GM19099 (cell line): ENCODE results near the gene PRTN3.

Experiments
- POLR2A ChIP-seq: IDR thresholded peaks from 3 replicates; pipeline ENCODE4 v1.6.1; 2011; ENCODE audit warnings: low read depth; ENCODE audit not compliant: insufficient read length; ENCODE audit errors: extremely low read depth

The PRTN3 gene

DNA sequence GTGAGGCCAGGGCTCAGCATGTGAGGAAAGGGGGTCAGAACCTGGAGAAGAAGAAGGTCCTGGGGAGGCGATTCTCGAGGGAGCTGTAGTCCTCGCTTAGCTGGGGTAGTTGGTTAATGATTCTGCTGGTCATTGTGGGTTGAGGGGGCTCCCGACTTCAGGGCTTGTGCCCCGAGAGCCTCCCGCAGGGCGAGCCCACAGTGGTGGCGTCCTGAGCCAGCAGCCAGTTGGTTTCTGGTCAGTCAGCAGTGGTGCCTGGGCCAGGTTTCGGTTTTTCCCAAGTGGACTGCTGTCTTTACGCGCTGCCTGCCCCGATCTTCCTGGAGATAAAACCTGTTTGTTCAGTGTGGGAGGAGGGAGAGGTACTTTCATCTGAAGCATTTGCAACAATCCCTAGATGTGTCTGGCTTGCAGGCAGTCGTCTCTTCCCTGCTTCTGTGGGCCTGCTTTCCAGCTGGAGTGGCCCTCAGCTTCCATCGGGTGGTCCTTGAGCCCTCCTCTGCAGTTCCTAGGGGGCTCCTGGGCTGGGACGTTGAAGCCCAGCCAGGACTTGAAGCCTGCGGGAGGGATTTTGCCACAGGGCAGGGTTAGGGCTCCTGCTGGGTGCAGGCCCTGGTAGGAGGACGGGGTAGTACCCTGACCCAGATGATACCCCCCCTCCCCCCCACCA lies 40.3 kb upstream of the PRTN3 start:
- peak; percentile 25 for TF ChIP-seq POLR2A

DNA sequence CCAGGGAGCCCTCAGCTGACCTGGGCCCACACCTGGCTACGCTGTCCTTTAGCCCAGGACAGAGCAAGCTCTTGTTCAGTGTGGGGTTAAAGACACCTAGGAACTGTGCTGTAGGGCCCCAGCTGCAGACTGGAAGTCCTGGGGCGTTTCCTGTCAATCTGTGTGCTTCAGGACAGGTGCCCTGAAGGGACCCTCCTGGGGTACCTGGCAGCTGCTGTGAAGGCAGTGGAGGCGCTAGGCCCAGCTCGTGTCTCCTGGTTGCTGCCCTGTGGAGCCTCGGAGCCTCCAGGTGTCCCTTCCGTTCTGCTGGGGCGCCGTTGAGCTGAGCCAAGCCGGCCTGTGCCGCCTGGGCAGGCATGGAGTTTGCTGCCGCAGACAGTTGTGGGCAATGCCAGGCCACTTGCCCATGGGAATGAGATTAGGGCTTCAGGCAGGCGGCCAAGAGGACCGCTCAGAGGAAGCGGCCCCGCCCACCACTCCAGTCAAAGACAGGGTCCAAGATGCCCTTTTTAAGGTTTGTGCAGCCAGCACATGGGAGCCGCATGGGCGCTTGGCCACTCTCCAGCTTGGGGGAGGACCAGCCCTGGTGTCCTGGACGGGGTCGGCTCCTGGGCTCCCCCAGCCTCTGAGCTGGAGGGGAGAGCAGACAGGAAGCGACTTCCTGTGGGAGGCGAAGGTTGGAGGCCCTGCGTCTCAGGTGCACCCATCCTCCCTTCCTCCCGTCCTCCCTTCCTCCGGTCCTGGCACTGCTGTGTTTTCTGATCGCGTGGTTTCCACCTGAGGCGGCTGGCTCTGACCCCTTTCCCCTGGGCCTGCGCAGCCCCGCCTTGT lies 39.6 kb upstream of the PRTN3 start:
- no peak for TF ChIP-seq POLR2A

DNA sequence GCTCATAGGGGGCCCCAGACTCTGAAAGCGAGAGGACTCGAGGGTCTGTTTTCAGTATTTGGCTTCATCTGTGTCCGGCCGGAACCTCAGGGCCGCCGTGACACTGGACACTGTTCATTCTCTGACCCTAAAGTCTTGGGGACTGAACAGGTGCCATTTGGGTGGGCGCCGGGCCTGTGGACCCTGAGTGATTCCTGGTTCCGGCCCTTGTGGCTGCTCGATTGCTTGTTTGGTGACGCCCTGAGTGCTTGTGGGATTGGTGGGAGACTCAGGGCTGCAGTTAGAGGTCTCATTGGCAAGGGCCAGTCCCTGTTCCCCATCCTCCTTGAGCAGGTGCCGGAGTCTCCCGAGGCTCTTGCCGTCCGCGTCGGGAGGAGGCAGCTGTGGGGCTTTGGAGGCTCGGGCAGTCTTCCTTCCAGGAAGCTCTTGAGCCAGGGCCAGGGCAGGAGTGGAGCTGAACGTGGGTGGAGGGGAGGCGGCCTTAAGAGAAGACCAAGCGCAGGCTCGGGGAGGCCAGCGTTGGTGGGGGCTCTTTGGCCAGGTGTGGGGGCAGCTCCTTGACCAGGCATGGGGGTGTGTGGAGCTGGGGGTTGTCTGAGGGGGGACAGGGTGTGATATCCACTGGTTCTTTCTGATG lies 38.8 kb upstream of the PRTN3 start:
- no peak for TF ChIP-seq POLR2A

DNA sequence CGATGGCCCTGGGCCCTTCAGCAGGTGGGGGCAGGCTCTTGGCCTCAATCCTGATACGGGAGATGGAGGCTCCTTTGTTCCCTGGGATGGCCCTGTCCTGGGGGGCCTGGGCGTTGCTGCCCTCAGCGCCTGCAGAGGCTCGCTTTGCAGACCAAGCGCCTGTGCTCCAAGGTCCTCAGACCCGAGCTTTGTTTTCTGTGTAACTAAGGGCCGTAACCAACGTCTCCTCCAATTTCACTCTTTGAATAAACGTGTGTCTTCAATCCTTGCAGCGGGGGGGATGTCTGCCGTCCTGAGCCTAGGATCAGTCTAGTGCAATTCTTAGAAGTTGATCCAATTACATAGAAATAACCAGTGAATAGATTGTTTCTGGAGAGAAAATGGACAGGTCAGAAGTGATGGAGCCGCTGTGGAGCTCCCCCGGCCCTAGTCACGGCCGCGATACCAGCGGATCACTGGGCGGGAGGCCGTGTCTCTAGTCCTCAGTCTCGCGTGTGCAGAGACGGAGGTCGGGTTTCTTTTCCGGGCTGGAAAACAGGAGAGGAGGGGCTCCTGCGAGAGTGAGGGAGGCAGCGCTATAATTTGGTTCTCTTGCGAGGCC lies 38.2 kb upstream of the PRTN3 start:
- TF ChIP-seq POLR2A, result no peak

DNA sequence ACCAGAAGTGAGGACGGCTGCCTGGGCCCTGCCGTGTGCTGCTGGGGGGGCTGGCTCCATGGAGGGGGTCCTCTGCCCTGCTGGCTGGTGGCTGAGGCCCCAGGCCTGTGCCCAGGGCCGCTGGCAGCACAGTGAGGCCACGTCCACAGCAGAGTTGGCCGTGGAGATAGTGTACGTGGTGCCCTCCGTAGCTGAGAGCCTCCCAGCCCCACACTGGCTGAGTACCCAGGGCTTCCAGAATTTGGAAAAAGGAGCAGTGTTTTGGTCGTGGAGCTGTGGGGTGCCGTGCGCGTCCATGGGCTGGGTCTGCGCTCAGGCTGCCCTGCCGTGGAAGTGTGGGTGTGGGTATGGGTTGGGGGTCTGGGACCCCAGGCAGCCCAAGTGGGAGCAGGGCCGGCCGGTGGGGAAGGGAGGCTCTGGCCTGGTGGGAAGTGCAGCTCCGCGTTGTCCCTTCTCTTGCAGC lies 37.7 kb upstream of the PRTN3 start:
- TF ChIP-seq POLR2A, result no peak

DNA sequence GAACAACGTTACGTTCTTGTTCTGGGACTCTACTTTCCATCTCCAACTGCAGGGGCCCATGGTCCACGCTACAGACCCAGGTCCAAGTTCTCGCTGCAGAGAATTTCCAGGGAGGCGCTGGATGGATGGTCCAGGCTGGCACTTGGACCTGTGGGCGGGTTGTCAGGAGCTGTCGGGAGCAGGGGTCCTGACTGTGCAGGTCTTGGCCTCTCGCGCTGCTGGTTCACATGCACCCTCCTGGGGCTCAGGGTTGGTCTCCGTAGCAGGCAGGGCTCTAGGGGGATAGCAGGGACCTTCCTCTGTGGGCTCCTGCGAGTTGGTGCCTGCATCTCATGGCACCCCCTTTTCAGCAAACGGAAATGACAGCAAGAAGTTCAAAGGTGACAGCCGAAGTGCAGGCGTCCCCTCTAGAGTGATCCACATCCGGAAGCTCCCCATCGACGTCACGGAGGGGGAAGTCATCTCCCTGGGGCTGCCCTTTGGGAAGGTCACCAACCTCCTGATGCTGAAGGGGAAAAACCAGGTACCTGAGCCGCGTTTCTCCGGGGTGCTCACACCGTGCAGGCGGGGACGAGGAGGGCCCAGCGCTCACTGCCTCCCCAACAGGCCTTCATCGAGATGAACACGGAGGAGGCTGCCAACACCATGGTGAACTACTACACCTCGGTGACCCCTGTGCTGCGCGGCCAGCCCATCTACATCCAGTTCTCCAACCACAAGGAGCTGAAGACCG lies 36.9 kb upstream of the PRTN3 start:
- TF ChIP-seq POLR2A, result no peak

DNA sequence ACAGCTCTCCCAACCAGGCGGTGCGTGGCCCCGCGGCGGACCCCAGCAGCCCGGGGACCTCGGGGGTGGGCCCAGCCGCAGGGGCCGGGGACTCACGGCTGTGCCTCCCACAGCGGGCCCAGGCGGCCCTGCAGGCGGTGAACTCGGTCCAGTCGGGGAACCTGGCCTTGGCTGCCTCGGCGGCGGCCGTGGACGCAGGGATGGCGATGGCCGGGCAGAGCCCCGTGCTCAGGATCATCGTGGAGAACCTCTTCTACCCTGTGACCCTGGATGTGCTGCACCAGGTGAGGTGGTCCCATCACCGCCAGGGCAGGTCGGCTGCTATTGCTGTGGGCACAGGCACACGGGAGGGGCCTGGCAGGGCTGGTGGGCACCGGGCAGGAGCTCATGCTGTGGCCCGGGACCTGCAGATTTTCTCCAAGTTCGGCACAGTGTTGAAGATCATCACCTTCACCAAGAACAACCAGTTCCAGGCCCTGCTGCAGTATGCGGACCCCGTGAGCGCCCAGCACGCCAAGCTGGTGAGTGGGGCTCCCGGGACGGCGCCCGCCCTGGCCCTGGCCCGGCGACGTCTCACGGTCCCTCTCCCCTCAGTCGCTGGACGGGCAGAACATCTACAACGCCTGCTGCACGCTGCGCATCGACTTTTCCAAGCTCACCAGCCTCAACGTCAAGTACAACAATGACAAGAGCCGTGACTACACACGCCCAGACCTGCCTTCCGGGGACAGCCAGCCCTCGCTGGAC lies 36.2 kb upstream of the PRTN3 start:
- no peak for TF ChIP-seq POLR2A

DNA sequence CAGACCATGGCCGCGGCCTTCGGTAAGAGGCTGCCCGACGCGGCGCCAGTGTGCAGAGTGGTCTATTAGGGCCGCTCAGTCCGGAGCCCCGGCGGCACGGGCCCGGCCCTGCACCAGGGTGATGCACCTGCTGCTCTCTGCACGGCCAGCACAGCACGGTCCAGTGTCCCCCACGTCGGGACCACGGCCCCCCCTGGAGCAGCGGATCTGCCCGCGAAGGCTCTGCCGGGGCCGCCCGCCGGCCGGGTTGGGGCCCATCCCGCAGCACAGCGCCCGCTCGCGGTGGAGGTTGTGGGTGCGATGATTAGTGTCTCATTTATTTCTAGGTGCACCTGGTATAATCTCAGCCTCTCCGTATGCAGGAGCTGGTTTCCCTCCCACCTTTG lies 35.6 kb upstream of the PRTN3 start:
- TF ChIP-seq POLR2A, result no peak

DNA sequence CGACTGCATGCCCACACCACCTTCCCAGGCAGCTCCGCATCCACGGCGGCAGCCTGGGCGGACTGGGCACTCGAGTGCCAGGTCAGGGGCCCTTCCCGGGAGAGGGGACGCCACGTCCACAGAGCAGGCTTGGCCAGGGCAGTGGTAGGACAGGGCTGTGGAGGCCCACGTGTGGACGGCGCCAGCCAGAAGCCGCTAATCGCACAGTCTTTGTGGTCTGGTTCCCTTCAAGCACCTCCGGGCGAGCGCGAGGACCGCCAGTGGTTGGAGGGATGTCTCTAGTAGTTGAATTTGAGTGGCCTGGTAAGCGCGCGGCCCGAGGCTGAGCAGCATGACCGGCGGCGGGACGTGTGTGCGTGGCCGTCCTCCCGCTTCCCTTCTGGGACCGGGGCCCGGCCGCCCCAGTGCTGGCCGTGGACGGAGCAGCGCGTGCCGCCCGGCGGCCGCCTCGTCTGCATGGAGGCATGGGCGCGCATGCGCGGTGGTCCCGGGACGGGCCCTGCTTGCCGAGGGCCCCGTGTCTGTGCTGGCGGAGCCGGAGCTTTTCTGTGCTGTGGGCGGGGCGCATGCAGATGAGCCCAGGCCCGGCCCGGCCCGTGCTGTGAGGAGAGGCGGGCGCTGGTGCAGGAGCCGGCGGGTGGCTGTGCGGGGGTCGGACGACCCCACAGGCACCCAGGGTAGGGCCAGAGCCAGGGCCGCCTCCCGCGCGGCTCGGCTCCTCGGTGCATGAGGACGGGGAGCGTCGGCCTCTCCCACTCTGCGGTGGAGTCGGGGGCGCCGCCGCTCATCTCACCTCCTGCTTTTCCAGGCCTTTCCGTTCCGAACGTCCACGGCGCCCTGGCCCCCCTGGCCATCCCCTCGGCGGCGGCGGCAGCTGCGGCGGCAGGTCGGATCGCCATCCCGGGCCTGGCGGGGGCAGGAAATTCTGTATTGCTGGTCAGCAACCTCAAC lies 34.9 kb upstream of the PRTN3 start:
- TF ChIP-seq POLR2A, result no peak

DNA sequence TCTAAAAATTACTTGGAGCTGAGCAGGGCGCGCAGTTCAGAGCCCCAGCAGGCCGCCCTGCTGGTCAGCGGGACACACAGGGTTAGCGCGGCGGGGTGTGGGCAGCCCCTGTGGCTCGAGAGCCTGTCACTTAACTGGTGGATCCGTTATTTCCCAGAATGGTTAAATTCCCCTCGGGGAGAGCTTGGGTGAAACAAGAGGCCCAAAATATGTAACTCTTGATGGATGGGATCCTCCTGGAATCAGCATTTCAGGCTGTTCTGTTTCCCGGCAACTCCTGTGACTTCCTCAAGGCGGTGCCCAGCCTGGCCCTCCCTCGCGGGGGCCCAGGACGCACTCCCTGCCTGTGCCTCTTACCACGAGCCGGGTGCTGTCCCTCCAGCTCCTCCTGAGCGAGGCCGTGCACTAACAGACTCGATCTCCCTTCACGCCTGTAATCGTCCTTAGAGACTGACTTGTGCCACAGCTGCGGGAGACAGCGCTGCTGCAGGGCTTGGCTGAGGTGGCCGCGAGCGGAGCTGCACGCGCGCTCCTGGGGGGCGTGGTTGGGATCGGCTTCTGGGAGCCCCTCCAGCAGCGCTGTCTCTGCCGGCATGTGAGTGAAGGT lies 33.9 kb upstream of the PRTN3 start:
- TF ChIP-seq POLR2A, result no peak

DNA sequence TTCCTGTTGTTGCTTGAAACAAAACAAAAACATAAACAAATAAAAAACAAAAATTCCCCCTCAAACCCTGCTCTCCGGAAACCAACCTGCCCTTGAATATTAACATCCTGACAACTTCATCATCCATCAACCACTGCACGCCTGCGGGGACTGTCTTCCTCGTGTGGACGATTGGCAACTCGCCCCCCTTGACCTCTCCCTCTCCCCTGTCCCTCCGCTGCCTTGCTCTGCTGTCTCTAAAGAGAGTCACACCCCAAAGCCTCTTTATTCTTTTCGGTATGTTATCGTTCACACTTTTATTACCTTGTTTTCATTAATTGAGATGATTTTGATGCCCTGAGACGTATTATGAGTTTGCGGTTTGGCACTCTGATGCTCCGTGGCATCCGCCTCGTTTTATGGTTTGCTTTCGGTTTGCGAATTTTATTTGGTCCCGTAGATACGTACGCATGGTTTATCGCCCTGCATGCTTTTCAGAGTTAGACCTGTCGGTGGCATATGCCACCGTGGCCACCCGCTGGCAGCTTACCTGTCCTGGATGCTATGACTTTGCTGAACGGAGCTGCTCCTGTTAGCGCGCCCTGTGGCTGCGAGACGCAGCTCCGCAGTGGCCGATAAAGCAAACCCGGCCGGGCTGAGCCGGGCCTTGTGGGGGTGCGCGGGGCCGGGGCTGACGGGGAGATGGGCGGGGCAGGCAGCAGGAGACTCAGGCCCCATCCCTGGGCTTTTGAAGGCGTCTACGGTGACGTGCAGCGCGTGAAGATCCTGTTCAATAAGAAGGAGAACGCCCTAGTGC lies 33.0 kb upstream of the PRTN3 start:
- TF ChIP-seq POLR2A, result no peak

DNA sequence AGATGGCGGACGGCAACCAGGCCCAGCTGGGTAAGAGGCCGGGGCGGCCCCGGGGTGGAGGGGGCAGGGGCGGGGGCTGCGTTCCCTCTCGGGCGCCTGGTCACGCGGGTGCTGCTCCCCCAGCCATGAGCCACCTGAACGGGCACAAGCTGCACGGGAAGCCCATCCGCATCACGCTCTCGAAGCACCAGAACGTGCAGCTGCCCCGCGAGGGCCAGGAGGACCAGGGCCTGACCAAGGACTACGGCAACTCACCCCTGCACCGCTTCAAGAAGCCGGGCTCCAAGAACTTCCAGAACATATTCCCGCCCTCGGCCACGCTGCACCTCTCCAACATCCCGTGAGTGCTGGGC lies 32.4 kb upstream of the PRTN3 start:
- no peak for TF ChIP-seq POLR2A
